ENCODE measurements around the gene MCF2.

The MCF2 gene

GRCh38 chrX:139596068-139596467 lies 111.9 kb downstream of the MCF2 start:
- no peak for DNase-seq

DNA sequence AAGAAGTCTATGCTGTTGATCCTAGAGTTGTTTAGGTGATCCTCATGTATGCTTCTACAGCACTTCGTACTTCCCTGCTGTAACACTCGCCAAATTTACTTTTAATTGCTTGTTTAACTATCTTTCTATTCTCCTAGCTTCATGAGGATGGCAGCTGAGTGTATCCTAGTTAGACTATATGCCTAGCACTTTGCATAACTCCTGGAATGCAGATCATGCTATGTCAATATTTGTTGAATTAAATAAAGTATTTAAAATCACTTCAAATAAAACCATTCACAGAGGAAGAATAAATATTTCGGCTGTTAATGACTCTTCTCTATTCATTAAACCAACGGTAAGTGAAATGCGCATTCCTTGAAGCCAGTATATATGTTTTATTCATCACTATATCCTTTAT lies 122.4 kb downstream of the MCF2 start:
- no peak for DNase-seq

DNA sequence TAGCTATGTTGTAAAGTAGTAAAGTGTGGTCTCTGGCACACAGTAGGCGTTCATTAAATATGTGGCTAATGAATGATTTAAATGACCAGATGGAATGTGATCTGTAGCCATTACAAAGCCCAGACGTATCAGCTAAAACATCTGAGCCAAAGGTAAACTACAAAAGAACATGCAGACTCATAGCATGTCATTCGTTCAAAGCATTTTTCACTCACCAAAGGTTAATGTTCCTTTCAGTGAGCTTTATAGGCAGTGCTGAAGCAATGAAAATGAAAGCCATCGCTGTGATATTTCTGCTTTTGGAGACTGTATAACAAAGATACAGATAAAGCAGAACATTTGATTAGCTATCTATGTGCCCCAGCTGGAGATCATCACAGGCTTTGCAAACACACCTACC lies 126.9 kb downstream of the MCF2 start:
- no peak for DNase-seq

GRCh38 chrX:139566981-139567380 lies 141.0 kb downstream of the MCF2 start:
- no peak for DNase-seq

DNA sequence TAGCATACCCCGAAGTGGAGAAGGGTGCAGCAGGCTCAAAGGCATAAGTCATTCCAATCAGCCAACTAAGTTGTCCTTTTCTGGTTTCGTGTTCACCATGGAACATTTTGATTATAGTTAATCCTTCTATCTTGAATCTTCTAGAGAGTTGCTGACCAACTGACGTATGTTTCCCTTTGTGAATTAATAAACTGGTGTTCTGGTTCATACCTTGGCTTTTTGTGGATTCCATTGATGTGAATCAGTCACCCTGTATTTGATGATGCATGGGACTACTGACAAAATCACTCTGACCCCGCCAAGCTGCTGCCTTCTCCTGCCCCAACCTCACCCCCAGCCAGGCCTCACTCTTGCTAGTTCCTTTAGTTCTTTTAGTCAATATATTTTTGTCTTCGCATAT lies 144.7 kb downstream of the MCF2 start:
- DNase-seq = no peak

DNA sequence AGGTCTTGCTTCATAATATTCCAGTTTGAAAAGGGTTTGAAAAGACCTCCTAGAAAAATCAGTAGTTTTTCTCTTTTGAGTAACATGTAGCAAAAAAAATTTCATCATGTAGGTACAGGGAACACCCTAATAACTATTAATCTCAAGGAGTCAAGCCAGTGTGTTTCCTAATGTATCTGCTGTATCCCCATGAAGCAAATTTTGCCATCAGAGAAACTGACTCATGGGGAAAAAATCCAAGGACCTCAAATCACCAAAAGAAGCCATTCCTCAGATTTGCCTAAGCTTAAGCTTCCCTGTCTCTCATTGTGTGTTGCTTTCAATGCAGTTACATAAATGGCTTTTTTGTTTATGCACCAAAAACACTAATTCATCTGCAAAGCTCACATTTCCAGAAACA lies 147.7 kb downstream of the MCF2 start:
- no peak for DNase-seq

DNA sequence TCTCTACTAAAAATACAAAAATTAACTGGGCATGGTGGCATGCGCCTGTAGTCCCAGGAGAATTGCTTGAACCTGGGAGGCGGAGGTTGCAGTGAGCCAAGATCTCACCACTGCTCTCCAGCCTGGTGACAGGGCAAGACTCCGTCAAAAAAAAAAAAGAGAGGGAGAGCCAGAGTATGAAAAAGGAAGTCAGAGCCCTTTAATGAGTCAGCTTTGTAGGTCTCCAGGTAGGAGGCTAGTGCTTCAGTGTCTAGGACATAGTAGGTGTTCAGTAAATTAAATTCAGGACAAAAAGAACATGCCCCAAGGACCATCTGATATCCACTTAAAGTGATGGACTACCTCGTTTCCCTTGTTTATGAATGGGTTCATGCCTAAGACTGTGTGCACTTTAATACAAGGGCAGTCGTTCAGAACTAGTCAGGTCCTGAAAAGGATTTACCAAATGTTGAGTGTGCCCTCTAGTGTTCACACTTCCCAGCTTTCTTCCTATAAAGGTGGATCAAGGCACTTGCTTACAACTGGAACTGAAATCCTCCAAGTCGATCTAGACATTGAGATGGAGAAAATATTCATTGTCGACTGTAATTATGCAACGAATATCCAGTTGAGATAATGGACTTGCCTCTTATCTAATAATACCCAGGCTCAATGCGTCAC lies 148.5 kb downstream of the MCF2 start:
- no peak for DNase-seq

DNA sequence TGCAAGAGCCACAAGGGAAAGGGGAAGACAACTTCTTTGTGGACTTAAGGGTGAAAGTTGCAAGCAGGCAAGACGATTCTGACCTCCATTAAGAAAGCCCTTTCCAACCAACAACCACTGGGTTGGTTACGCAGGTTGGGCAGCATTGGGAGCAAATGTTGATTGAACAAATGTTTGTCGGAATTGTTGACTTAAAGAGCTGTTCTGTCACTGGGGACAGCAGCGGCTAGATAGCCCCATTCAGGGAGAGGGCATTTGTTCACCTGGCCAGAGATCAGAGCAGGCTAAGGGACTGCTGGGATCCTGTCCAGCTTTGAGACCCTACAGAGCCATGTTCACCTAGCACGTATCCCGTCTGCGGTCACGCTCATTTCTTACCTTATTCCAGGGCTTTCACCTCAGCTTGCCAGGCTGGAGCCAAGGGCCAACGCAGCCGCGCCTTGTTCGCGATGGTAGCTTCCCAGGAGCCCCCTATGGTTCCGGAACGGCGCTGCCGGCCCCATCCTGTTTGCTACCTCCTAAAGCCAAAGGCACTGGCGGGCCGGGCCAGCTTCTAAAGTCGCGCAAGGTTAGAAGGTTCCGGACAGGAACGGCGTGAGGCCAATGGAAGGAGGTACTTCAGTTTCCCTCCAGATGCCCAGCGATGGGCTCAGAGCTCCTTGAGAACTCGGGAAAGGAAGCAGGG lies 152.8 kb downstream of the MCF2 start:
- DNase-seq = no peak

DNA sequence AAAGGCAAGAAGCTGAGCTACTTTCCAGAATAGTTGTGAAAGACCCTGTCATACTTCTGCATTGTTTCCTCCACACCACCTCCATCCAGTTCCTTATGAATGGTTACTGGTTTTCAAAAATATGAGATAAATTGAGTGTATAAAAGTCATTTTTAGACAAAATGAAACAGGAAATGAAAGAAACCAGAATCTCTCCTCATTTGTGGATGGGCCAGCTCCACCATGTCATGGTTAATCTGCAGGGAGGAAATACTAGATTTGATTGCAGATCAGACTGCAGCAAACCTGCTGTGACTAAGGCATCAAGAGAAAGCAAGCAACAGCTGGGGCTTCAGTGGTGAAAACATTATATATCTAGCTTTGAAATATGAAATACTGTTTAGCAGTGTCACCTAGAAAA lies 153.6 kb downstream of the MCF2 start:
- no peak for DNase-seq

GRCh38 chrX:139544591-139544990 lies 163.4 kb downstream of the MCF2 start:
- no peak for DNase-seq

DNA sequence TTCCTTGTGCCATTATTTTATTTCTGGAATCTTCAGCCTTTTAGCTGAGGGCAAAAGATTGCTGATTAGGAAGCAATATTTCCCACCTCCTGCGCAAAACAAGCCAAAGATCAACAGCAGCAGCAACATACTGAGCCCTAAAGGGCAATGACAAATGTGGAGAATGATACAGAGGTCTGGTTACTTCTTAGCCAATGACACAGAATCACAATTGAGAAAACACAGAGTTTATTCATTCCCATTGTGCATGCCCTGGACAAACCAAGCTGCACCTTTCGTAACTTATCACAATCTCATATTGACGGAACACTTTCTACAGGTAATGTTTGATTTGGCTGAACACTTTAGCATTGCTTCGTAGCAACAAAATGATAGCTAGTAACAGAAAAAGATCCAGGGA lies 164.0 kb downstream of the MCF2 start:
- DNase-seq = no peak

DNA sequence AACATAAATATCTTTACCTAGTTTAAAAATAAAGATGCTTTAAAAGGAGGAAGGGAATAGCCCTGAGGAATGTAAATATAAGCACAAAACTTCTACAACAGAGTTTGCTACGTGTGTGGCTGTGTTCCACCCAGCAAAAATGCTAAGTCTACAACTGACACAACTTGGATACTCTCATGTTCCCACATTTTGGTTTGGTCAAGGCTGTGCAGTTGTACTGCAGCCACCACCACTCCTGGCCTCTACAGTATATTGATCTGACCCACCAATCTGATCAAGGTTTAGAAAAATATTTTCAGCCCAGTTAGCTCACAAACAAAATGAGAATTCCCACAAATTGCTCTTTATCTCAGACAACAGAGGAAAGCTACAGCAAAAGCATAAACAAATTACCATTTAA lies 165.3 kb downstream of the MCF2 start:
- no peak for DNase-seq

- no peak for DNase-seq
These were observed 168.8 kb downstream of the MCF2 start for GRCh38 chrX:139538907-139539790.

DNA sequence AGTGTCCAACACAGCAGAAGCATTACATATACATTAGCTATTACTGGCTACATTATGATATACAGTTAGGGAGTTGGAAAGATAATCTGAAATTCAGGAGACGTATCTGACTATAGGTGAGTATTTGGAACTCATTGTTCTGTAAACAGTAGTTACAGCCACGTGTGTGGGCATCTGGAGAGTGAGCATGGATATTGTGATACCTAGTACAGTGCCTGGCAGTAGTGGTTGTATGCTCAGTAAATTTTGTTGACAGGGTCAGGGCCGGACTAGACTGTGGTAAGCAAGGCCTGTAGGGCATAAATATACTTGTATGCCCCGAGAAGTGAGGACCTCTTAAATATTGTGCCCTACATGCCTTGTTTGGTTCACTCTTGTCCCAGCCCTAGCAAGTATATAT lies 174.5 kb downstream of the MCF2 start:
- no peak for DNase-seq

GRCh38 chrX:139532834-139533233 lies 175.1 kb downstream of the MCF2 start:
- DNase-seq = no peak

Measured in femur (tissue), 1 donor.